IMR-90 (cell line): Measurements from ENCODE around the gene CYTH2. TPM values are rescaled to one million over a fixed set of nuclear protein-coding genes. Genes with fewer than 3 reads are reported as not detected.

ENCODE experiments used
- ATAC-seq: fragments of 200-7000 bp; cut with Tn5 transposase; 2 replicates; pipeline ENCODE4 v1.9.1; 2020; ENCODE audit warnings: low read depth, mild to moderate bottlenecking, moderate library complexity
- BruUV-seq: library from RNA; stranded (reverse); fragments of 400-500 nt; replicated peaks from 2 replicates; lab custom pipeline; 2021; lab: Mats Ljungman, UMichigan
- CTCF ChIA-PET: fragments of 300-600 bp; formaldehyde crosslinking; extraction: SDS; loops from one replicate; lab custom pipeline; 2021; ENCODE audit warnings: antibody characterized with exemption; lab: Yijun Ruan, JAX
- POLR2A ChIA-PET: fragments of 300-600 bp; sonication (Branson Sonifier 250); formaldehyde crosslinking; loops from one replicate; lab custom pipeline; 2022; ENCODE audit warnings: antibody characterized with exemption; ENCODE audit not compliant: unreplicated experiment; lab: Charles Lee
- DNase-seq: peaks from one replicate; pipeline ENCODE4 v3.0.0; 2013
- H2AFZ ChIP-seq: replicated peaks from 2 replicates; pipeline ENCODE3; 2013; ENCODE audit warnings: low read length, mild to moderate bottlenecking; ENCODE audit not compliant: poor library complexity
- H2AK5ac ChIP-seq: 2 replicates; pipeline ENCODE4 v1.6.1; 2013; ENCODE audit warnings: low read depth, low read length, inconsistent platforms
- H2AK9ac ChIP-seq: replicated peaks from 2 replicates; pipeline ENCODE3; 2013; ENCODE audit warnings: mild to moderate bottlenecking, low read depth, low read length, moderate library complexity; ENCODE audit not compliant: poor library complexity
- H2BK120ac ChIP-seq: 2 replicates; pipeline ENCODE4 v1.6.1; 2013; ENCODE audit warnings: low read depth, low read length, inconsistent platforms
- H2BK15ac ChIP-seq: 3 replicates; pipeline ENCODE4 v1.6.1; 2013; ENCODE audit warnings: low read depth, low read length, inconsistent platforms
- H2BK20ac ChIP-seq: 2 replicates; pipeline ENCODE4 v1.6.1; 2013; ENCODE audit warnings: low read depth, mild to moderate bottlenecking, inconsistent platforms, low read length, moderate library complexity
- H2BK5ac ChIP-seq: 2 replicates; pipeline ENCODE4 v1.6.1; 2013; ENCODE audit warnings: mild to moderate bottlenecking, low read depth, low read length, inconsistent platforms; ENCODE audit not compliant: poor library complexity, severe bottlenecking
- H3K14ac ChIP-seq: replicated peaks from 2 replicates; pipeline ENCODE4 v1.6.1; 2013; ENCODE audit warnings: low read depth, low read length, inconsistent platforms
- H3K18ac ChIP-seq: 2 replicates; pipeline ENCODE4 v1.6.1; 2013; ENCODE audit warnings: low read depth, low read length, control low read depth
- H3K23ac ChIP-seq: 2 replicates; pipeline ENCODE4 v1.6.1; 2013; ENCODE audit warnings: low read depth, low read length, inconsistent platforms
- H3K27ac ChIP-seq: 2 replicates; pipeline ENCODE4 v1.5.1; 2013; ENCODE audit warnings: mild to moderate bottlenecking, control low read depth, low read length; ENCODE audit not compliant: insufficient read depth
- H3K27me3 ChIP-seq: 2 replicates; pipeline ENCODE4 v1.6.1; 2013; ENCODE audit warnings: low read length; ENCODE audit not compliant: control insufficient read depth, insufficient read depth
- H3K36me3 ChIP-seq: 2 replicates; pipeline ENCODE4 v1.6.1; 2013; ENCODE audit warnings: low read length, mixed read lengths; ENCODE audit not compliant: control insufficient read depth, insufficient read depth
- H3K4ac ChIP-seq: 2 replicates; pipeline ENCODE4 v1.6.1; 2013; ENCODE audit warnings: low read depth, low read length, inconsistent platforms
- H3K4me1 ChIP-seq: 2 replicates; pipeline ENCODE4 v1.6.1; 2013; ENCODE audit warnings: low read length, mixed read lengths; ENCODE audit not compliant: control insufficient read depth, insufficient read depth
- H3K4me2 ChIP-seq: 2 replicates; pipeline ENCODE4 v1.6.1; 2013; ENCODE audit warnings: low read depth, mild to moderate bottlenecking, control low read depth, low read length, moderate library complexity
- H3K4me3 ChIP-seq: 2 replicates; pipeline ENCODE4 v1.5.1; 2013; ENCODE audit warnings: low read depth, mild to moderate bottlenecking, control low read depth, low read length, moderate library complexity; ENCODE audit not compliant: insufficient read depth
- H3K56ac ChIP-seq: 2 replicates; pipeline ENCODE4 v1.6.1; 2013; ENCODE audit warnings: low read length, inconsistent platforms; ENCODE audit not compliant: insufficient read depth; ENCODE audit errors: extremely low read depth
- H3K79me1 ChIP-seq, 2 experiments: 2 replicates each; pipeline ENCODE4 v1.6.1; 2013; ENCODE audit warnings: low read length in 2 of 2, inconsistent platforms in 1 of 2, low read depth in 1 of 2
- H3K9ac ChIP-seq: 2 replicates; pipeline ENCODE4 v1.6.1; 2013; ENCODE audit warnings: low read depth, low read length, control low read depth
- H3K9me1 ChIP-seq: 2 replicates; pipeline ENCODE4 v1.6.1; 2013; ENCODE audit warnings: low read length, inconsistent platforms; ENCODE audit not compliant: insufficient read depth
- H3K9me3 ChIP-seq: 2 replicates; pipeline ENCODE4 v1.6.1; 2013; ENCODE audit warnings: low read length; ENCODE audit not compliant: control insufficient read depth, insufficient read depth
- H4K20me1 ChIP-seq: 2 replicates; pipeline ENCODE4 v1.6.1; 2013; ENCODE audit warnings: low read length, inconsistent platforms; ENCODE audit not compliant: insufficient read depth
- H4K5ac ChIP-seq: 2 replicates; pipeline ENCODE4 v1.6.1; 2013; ENCODE audit warnings: mild to moderate bottlenecking, low read depth, low read length, control low read depth
- H4K8ac ChIP-seq, 2 experiments: 2 replicates each; pipeline ENCODE4 v1.6.1; 2013; ENCODE audit warnings: low read depth in 2 of 2, low read length in 2 of 2, control low read depth in 1 of 2, inconsistent platforms in 1 of 2
- H4K91ac ChIP-seq: 2 replicates; pipeline ENCODE4 v1.6.1; 2013; ENCODE audit warnings: low read depth, low read length, inconsistent platforms; ENCODE audit not compliant: insufficient read depth
- BHLHE40 ChIP-seq: fragments of 150-350 bp; IDR thresholded peaks from 2 replicates; pipeline ENCODE4 v1.6.1; 2016; ENCODE audit warnings: mild to moderate bottlenecking, low read depth, low read length
- CEBPB ChIP-seq: IDR thresholded peaks from 2 replicates; pipeline ENCODE4 v1.6.1; 2012; ENCODE audit warnings: low read depth, low read length, improper control_type of control experiment
- CHD1 ChIP-seq: IDR thresholded peaks from 2 replicates; pipeline ENCODE4 v1.6.1; 2012; ENCODE audit warnings: low read depth, low read length, improper control_type of control experiment
- CTCF ChIP-seq: conservative IDR thresholded peaks from 2 replicates; pipeline ENCODE4 v1.5.1; 2012; ENCODE audit warnings: mild to moderate bottlenecking, low read depth, low read length, improper control_type of control experiment
- ELK1 ChIP-seq: fragments of 150-350 bp; IDR thresholded peaks from 2 replicates; pipeline ENCODE4 v1.6.1; 2016; ENCODE audit warnings: low read depth, mild to moderate bottlenecking, low read length, moderate library complexity, borderline replicate concordance
- FOS ChIP-seq: fragments of 150-350 bp; IDR thresholded peaks from 2 replicates; pipeline ENCODE4 v1.6.1; 2016; ENCODE audit warnings: low read depth, low read length
- MAFK ChIP-seq: IDR thresholded peaks from 2 replicates; pipeline ENCODE4 v1.6.1; 2012; ENCODE audit warnings: low read depth, low read length, improper control_type of control experiment
- MAZ ChIP-seq: IDR thresholded peaks from 2 replicates; pipeline ENCODE4 v1.6.1; 2012; ENCODE audit warnings: low read depth, mild to moderate bottlenecking, low read length, improper control_type of control experiment, moderate library complexity, borderline replicate concordance
- MXI1 ChIP-seq: IDR thresholded peaks from 2 replicates; pipeline ENCODE4 v1.6.1; 2012; ENCODE audit warnings: low read depth, mild to moderate bottlenecking, low read length, moderate library complexity, borderline replicate concordance
- NFE2L2 ChIP-seq: fragments of 150-350 bp; IDR thresholded peaks from 2 replicates; pipeline ENCODE4 v1.6.1; 2016; ENCODE audit warnings: low read depth, mild to moderate bottlenecking, low read length
- POLR2A ChIP-seq: IDR thresholded peaks from 2 replicates; pipeline ENCODE4 v1.6.1; 2012; ENCODE audit warnings: mild to moderate bottlenecking, low read depth, low read length
- RAD21 ChIP-seq: IDR thresholded peaks from 2 replicates; pipeline ENCODE4 v1.6.1; 2012; ENCODE audit warnings: low read length, improper control_type of control experiment
- RCOR1 ChIP-seq: IDR thresholded peaks from 2 replicates; pipeline ENCODE4 v1.6.1; 2012; ENCODE audit warnings: mild to moderate bottlenecking, low read length, improper control_type of control experiment; ENCODE audit not compliant: insufficient replicate concordance
- RFX5 ChIP-seq: IDR thresholded peaks from 2 replicates; pipeline ENCODE4 v1.8.0; 2012; ENCODE audit warnings: low read depth, mild to moderate bottlenecking, low read length, moderate library complexity
- SMC3 ChIP-seq: fragments of 150-350 bp; IDR thresholded peaks from 2 replicates; pipeline ENCODE4 v1.6.1; 2016; ENCODE audit warnings: low read depth, mild to moderate bottlenecking, antibody characterized with exemption, low read length, moderate library complexity
- USF2 ChIP-seq: fragments of 150-350 bp; IDR thresholded peaks from 2 replicates; pipeline ENCODE4 v1.6.1; 2017; ENCODE audit warnings: mild to moderate bottlenecking, antibody characterized with exemption, low read length, low read depth
- WGBS, 2 experiments: methylation state at CpG; one replicate each; pipeline versions ENCODE4 v1.1.5 to v1.1.7; 2013; ENCODE audit warnings: missing lambda C conversion rate in 2 of 2; ENCODE audit not compliant: insufficient read length in 1 of 2; ENCODE audit errors: extremely low coverage in 2 of 2; 5-methylcytosine and 5-hydroxymethylcytosine counted together
- dilution Hi-C: fragments of 300-500 bp; cut with HindIII; formaldehyde crosslinking; loops from one replicate; pipeline ENCODE4 v1.14.3; 2018; ENCODE audit warnings: low sequenced_read_pairs; ENCODE audit not compliant: unreplicated experiment
- in situ Hi-C: fragments of 300-500 bp; cut with MboI; formaldehyde crosslinking; loops from 3 replicates; pipeline ENCODE4 v1.14.3; 2019; ENCODE audit warnings: low sequenced_read_pairs, inconsistent platforms, mixed read lengths
- intact Hi-C: fragments of 100-400 bp; cut with micrococcal nuclease; formaldehyde crosslinking; loops from 2 replicates; pipeline ENCODE4 v1.10.0; 2022
- polyA plus RNA-seq, 3 experiments: library from polyadenylated mRNA; depleted of rRNA; stranded (reverse); fragments of >200 nt; gene quantifications; 2 replicates each; pipeline ENCODE4 v1.2.3, GENCODE V29; 2012; ENCODE audit warnings: low replicate concordance in 1 of 3
- total RNA-seq: library from RNA; depleted of rRNA; stranded (reverse); fragments of >200 nt; gene quantifications from 2 replicates; pipeline ENCODE4 v1.2.3, GENCODE V29; 2012

CYTH2 gene
- total and polyA plus RNA-seq, 2 of the 4 experiments (the other 2 are of a cell fraction) = 35.8 to 62.0 TPM

GRCh38 chr19:48475369-48476068 lies 6.3 kb downstream of the CYTH2 start:
- Histone ChIP-seq H3K56ac (no peak overlapping the region), H3K4ac (no peak overlapping the region), H2BK15ac (no peak overlapping the region), H2BK20ac (no peak overlapping the region), H2AK5ac (no peak overlapping the region), H3K14ac (no peak overlapping the region), H2BK120ac (no peak overlapping the region), H3K4me1 (peaks cover under 1% of the 10 kb centered on the region; the same call in 1 of the 2 replicates), H4K8ac (no peak overlapping the region), H3K4me3 (no peak overlapping the region), H4K91ac (no peak overlapping the region), H3K27ac (no peak overlapping the region), H3K36me3 (peaks cover 82% of the 10 kb centered on the region), H3K9me1 (peaks cover 14% of the 10 kb centered on the region), H2AK9ac (peak overlapping the region; percentile 39), H3K9ac (no peak overlapping the region), H2AFZ (no peak overlapping the region), H3K27me3 (no peaks in the 10 kb centered on the region), H3K18ac (no peak overlapping the region), H3K23ac (no peak overlapping the region), H3K79me1 (peaks cover 18 to 62% of the 10 kb centered on the region in 2 experiments), H4K20me1 (peaks cover 54% of the 10 kb centered on the region), H4K5ac (no peak overlapping the region), H2BK5ac (no peak overlapping the region), H3K4me2 (no peak overlapping the region), H3K9me3 (no peaks in the 10 kb centered on the region)
- intact Hi-C loops = no loop called here
- POLR2A ChIA-PET = no interaction called here
- TF ChIP-seq USF2 (no peak), MAFK (no peak), CTCF (no peak), MAZ (no peak), MXI1 (no peak), CHD1 (no peak), SMC3 (no peak), RCOR1 (no peak), FOS (no peak), RAD21 (no peak), ELK1 (no peak), NFE2L2 (no peak), POLR2A (no peak), RFX5 (no peak), BHLHE40 (no peak), CEBPB (no peak)
- in situ Hi-C loops = no loop called here
- DNase-seq (no peak), ATAC-seq (no peak)
- WGBS, 2 experiments = 100% methylated on average over 10 of the region's 17 CpGs; no CpG with 5 or more reads in 1 of the 2 experiments
- dilution Hi-C loops = no loop called here
- CTCF ChIA-PET = no interaction called here
- BruUV-seq = no TSS peak
